ENCODE data around the gene NPM1.
"Not testable (repeated sequence)": the region's sequence is repeated elsewhere in the genome, so short reads cannot be mapped to it uniquely, and the experiment has no call there.

Gene NPM1

GRCh38 chr5:171387345-171387969 lies at the start of gene NPM1:
NPM1 (plus strand) TSS chr5:171387849; CDS start chr5:171387949, 100 bp downstream.
- H3K27ac Mint-ChIP-seq (ENCODE audit: low read depth) = peak within 1 kb of the TSS; percentile 97
- H3K4me3 Mint-ChIP-seq = peak within 1 kb of the TSS; percentile 85
- peaks cover 46% of the 10 kb centered on the region for H3K4me1 Mint-ChIP-seq
- ATAC-seq (replicated peaks; ENCODE audit: extremely low read depth, poor library complexity, severe bottlenecking) (peak; percentile 74), DNase-seq (ENCODE audit: low spot score in 2 of 2) (peak; percentile 93 to 95)
- no peaks in the 10 kb centered on the region for H3K27me3 Mint-ChIP-seq
- peaks cover 48% of the 10 kb centered on the region for H3K36me3 Mint-ChIP-seq (ENCODE audit: insufficient read depth)
- H3K9me3 Mint-ChIP-seq = no peaks in the 10 kb centered on the region

DNA sequence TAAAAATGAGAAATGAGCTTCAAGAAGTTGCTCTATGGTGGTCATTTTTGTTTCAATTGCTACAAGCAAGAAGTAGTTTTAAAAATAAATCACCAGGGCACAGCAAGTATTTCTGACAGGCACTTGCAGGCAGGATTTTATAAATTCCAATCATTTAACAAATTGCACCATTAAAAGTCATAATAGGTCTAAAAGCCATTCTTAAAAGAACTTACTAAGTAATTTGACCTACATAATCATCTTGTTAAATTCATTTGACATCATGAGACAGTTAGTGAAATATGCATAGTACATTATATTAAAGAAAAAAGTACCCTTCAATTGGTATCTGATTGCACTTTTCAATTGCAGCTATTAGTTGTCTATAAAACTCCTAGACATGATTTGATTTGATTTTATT lies 47.6 kb upstream of the NPM1 start:
- ATAC-seq (replicated peaks; ENCODE audit: extremely low read depth, poor library complexity, severe bottlenecking) (no peak), DNase-seq (ENCODE audit: low spot score in 2 of 2) (no peak)
- Mint-ChIP-seq H3K27me3 (peaks cover 38% of the 10 kb centered on the region), H3K9me3 (no peaks in the 10 kb centered on the region), H3K4me3 (no peak overlapping the region), H3K4me1 (no peaks in the 10 kb centered on the region), H3K27ac (ENCODE audit: low read depth) (no peak overlapping the region), H3K36me3 (ENCODE audit: insufficient read depth) (peaks cover 2% of the 10 kb centered on the region)

- H3K4me3 Mint-ChIP-seq = no peak overlapping the region
- DNase-seq (ENCODE audit: low spot score in 2 of 2) (no peak), ATAC-seq (replicated peaks; ENCODE audit: extremely low read depth, poor library complexity, severe bottlenecking) (no peak)
- peaks cover 2% of the 10 kb centered on the region for H3K36me3 Mint-ChIP-seq (ENCODE audit: insufficient read depth)
- no peak overlapping the region for H3K27ac Mint-ChIP-seq (ENCODE audit: low read depth)
- H3K4me1 Mint-ChIP-seq = no peaks in the 10 kb centered on the region
- no peaks in the 10 kb centered on the region for H3K9me3 Mint-ChIP-seq
- peaks cover 33% of the 10 kb centered on the region for H3K27me3 Mint-ChIP-seq
Measured at GRCh38 chr5:171340491-171340890, 47.2 kb upstream of the NPM1 start.

DNA sequence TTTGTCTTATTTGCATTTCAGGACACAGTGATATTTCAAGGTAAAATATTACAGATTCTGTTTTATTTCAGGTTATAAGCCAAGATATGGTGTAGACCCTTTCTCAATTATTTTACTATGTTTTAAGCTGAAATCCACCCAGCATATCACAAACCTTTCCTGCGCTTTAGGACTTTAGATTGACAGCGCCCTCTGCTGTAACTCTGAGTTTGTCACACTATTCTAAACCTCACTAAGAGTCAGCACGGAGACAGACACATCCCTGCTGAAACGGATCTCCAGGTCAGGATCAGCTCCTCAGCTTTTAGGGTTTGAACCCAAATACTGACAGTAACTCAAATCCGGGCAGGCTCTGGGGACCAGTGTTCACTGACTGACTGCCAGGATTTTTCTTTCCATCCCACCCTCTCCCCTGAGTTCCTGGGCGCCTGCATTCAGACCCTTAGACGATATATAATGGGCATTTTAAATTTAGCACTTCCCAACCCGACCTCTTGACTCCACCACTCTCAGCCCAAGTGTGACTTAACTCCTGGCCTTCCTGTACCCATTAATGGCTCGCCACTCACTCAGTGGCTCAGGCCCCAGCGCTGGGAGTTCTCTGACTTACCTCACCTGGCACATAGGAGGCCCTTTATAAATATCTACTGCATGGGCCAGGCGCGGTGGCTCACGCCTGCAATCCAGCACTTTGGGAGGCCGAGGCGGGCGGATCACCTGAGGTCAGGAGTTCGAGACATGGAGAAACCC lies 45.1 kb upstream of the NPM1 start:
- Mint-ChIP-seq H3K27me3 (peaks cover 13% of the 10 kb centered on the region), H3K9me3 (no peaks in the 10 kb centered on the region), H3K27ac (ENCODE audit: low read depth) (no peak overlapping the region), H3K4me3 (no peak overlapping the region), H3K36me3 (ENCODE audit: insufficient read depth) (peaks cover 4% of the 10 kb centered on the region), H3K4me1 (no peaks in the 10 kb centered on the region)
- DNase-seq (ENCODE audit: low spot score in 2 of 2) (no peak), ATAC-seq (replicated peaks; ENCODE audit: extremely low read depth, poor library complexity, severe bottlenecking) (no peak)

DNA sequence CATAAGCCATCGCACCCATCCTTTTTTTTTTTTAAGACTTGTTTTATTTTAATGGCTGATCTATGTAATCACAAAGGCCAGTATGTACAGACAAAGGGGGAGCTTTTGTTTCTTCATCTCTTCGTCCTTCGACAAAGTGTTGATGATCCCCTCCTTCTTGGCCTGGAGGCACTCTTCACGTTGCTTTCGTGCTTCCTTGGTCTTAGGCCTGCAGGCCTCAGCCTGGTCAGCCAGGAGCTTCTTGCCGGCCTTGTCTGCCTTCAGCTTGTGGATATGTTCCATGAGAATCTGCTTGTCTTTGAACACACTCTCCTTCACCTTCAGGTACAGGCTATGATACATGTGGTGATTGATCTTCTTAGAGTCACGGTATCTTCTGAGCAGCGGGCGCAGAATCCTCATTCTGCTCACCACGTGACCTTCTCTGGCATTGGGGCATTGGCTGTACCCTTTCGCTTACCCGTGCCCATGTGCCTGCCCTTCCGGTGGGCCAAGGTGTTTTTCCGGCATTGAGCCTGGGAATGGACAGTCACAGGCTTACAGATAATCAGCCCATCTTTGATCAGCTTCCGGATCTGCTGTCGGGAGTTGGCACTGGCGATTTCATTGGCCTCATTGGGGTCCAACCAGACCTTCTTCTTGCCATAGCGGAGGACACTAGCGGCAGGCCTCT lies 42.6 kb upstream of the NPM1 start:
- no peaks in the 10 kb centered on the region for H3K9me3 Mint-ChIP-seq

GRCh38 chr5:171351536-171352073 lies 36.0 kb upstream of the NPM1 start:
- H3K27ac Mint-ChIP-seq (ENCODE audit: low read depth) = no peak overlapping the region
- H3K27me3 Mint-ChIP-seq = peaks cover 12% of the 10 kb centered on the region

More for the DNA sequence above, 42.6 kb upstream of the NPM1 start:
- Mint-ChIP-seq H3K4me3 (no peak overlapping the region), H3K27me3 (peaks cover 7% of the 10 kb centered on the region), H3K27ac (ENCODE audit: low read depth) (no peak overlapping the region), H3K4me1 (no peaks in the 10 kb centered on the region), H3K36me3 (ENCODE audit: insufficient read depth) (peaks cover 4% of the 10 kb centered on the region)
- ATAC-seq (replicated peaks; ENCODE audit: extremely low read depth, poor library complexity, severe bottlenecking) (no peak), DNase-seq (ENCODE audit: low spot score in 2 of 2) (no peak)

DNA sequence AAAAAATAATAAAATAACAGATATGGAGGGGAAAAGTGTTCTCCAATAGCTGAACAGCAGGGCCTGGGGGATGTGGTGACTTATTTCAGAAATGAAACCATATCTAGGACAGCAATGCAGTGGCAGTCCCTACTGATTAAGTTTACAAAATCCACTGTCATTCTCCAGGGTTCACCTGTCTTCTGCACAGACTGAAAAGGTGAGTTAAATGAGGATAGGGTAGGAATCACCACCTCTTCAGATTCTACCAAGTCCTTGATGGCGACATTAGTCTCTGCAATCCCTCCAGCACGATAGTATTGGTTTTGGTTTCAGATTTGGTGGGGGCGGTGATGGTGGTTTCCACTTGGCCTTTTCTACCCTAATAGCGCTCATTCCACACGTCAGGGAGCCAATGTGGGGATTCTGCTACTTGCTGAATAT lies 32.3 kb upstream of the NPM1 start:
- no peak overlapping the region for H3K27ac Mint-ChIP-seq (ENCODE audit: low read depth)
- peaks cover 2% of the 10 kb centered on the region for H3K36me3 Mint-ChIP-seq (ENCODE audit: insufficient read depth)
- H3K4me1 Mint-ChIP-seq = no peaks in the 10 kb centered on the region
- H3K4me3 Mint-ChIP-seq = peak overlapping the region; percentile 59
- H3K9me3 Mint-ChIP-seq = no peaks in the 10 kb centered on the region
- H3K27me3 Mint-ChIP-seq = peaks cover 3% of the 10 kb centered on the region
- no peak for DNase-seq (ENCODE audit: low spot score in 2 of 2)
- ATAC-seq (replicated peaks; ENCODE audit: extremely low read depth, poor library complexity, severe bottlenecking) = peak; percentile 78

More at GRCh38 chr5:171351536-171352073, 36.0 kb upstream of the NPM1 start:
- DNase-seq (ENCODE audit: low spot score in 2 of 2) (no peak), ATAC-seq (replicated peaks; ENCODE audit: extremely low read depth, poor library complexity, severe bottlenecking) (no peak)
- Mint-ChIP-seq H3K4me3 (no peak overlapping the region), H3K9me3 (no peaks in the 10 kb centered on the region), H3K36me3 (ENCODE audit: insufficient read depth) (no peaks in the 10 kb centered on the region), H3K4me1 (no peaks in the 10 kb centered on the region)

DNA sequence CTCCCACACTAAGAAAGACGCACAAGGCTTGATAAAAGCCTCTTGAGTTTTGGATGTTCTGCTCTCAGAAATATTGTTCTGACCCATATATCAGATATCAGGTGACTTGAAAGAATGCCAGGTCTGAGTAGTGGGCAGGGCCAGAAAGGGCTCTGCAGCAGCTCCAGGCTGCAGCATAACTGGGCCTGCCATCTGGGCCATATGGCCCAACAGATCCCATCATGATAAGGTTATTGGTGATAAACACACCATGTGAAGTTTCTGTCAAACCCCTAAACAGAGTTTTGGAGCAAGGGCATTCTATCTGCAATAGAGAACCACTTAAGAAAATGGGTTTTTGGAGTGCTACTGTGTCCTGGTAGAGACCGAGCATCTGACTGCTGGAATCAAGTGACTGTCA lies 29.8 kb upstream of the NPM1 start:
- Mint-ChIP-seq H3K9me3 (no peaks in the 10 kb centered on the region), H3K4me3 (no peak overlapping the region), H3K4me1 (no peaks in the 10 kb centered on the region), H3K27ac (ENCODE audit: low read depth) (no peak overlapping the region), H3K27me3 (peaks cover 14% of the 10 kb centered on the region), H3K36me3 (ENCODE audit: insufficient read depth) (peaks cover 2% of the 10 kb centered on the region)
- DNase-seq (ENCODE audit: low spot score in 2 of 2) (no peak), ATAC-seq (replicated peaks; ENCODE audit: extremely low read depth, poor library complexity, severe bottlenecking) (no peak)

- not testable (repeated sequence) for H3K4me3 Mint-ChIP-seq; H3K9me3 Mint-ChIP-seq; ATAC-seq (replicated peaks; ENCODE audit: extremely low read depth, poor library complexity, severe bottlenecking); H3K36me3 Mint-ChIP-seq (ENCODE audit: insufficient read depth); H3K4me1 Mint-ChIP-seq; DNase-seq (ENCODE audit: low spot score in 2 of 2); H3K27ac Mint-ChIP-seq (ENCODE audit: low read depth)
- H3K27me3 Mint-ChIP-seq = peaks cover 41% of the 10 kb centered on the region
Measured at GRCh38 chr5:171361151-171361550, 26.5 kb upstream of the NPM1 start.

GRCh38 chr5:171363249-171363648 lies 24.4 kb upstream of the NPM1 start:
- not testable (repeated sequence) for DNase-seq (ENCODE audit: low spot score in 2 of 2); H3K27ac Mint-ChIP-seq (ENCODE audit: low read depth); H3K9me3 Mint-ChIP-seq; H3K36me3 Mint-ChIP-seq (ENCODE audit: insufficient read depth); ATAC-seq (replicated peaks; ENCODE audit: extremely low read depth, poor library complexity, severe bottlenecking); H3K4me1 Mint-ChIP-seq; H3K4me3 Mint-ChIP-seq
- peaks cover 41% of the 10 kb centered on the region for H3K27me3 Mint-ChIP-seq

DNA sequence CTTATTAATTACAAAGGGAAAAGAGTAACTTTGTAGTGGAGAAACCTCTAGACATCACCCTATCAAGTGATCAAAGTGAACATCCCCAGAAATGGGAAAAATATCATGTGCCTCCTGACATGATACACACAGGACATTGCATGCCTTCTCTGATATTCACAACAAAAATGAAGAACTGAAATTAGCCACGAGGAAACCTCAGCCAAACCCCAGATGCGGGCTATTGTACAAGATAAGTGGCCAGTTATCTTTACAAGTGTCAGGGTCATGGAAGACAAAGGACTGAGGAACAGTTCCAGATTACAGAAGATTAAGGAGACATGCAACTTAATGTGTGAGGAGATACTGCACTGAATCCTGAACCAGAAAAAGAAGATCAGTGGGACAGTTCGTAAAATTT lies 23.8 kb upstream of the NPM1 start:
- Mint-ChIP-seq H3K4me3 (no peak overlapping the region), H3K27me3 (peaks cover 47% of the 10 kb centered on the region), H3K4me1 (no peaks in the 10 kb centered on the region), H3K36me3 (ENCODE audit: insufficient read depth) (peaks cover 2% of the 10 kb centered on the region), H3K9me3 (no peaks in the 10 kb centered on the region), H3K27ac (ENCODE audit: low read depth) (no peak overlapping the region)
- DNase-seq (ENCODE audit: low spot score in 2 of 2) = no peak
- no peak for ATAC-seq (replicated peaks; ENCODE audit: extremely low read depth, poor library complexity, severe bottlenecking)

GRCh38 chr5:171365351-171365750 lies 22.3 kb upstream of the NPM1 start:
- H3K27ac Mint-ChIP-seq (ENCODE audit: low read depth) = no peak overlapping the region
- no peaks in the 10 kb centered on the region for H3K4me1 Mint-ChIP-seq
- peaks cover 56% of the 10 kb centered on the region for H3K27me3 Mint-ChIP-seq
- no peak overlapping the region for H3K4me3 Mint-ChIP-seq
- no peaks in the 10 kb centered on the region for H3K9me3 Mint-ChIP-seq
- no peak for DNase-seq (ENCODE audit: low spot score in 2 of 2)
- H3K36me3 Mint-ChIP-seq (ENCODE audit: insufficient read depth) = no peaks in the 10 kb centered on the region
- ATAC-seq (replicated peaks; ENCODE audit: extremely low read depth, poor library complexity, severe bottlenecking) = no peak

Measured in central memory CD8-positive, alpha-beta T cell (primary cell).